Tibial nerve (tissue), 4 donors: Measurements from ENCODE around the gene ZNF232.
"Not testable (repeated sequence)": the region's sequence is repeated elsewhere in the genome, so short reads cannot be mapped to it uniquely, and the experiment has no call there.

ENCODE experiments used
- CTCF ChIP-seq, 5 experiments: fragments of 200-600 bp in 3 of 5; fragments of 450-650 bp in 2 of 5; sonication (generic) in 3 of 5; IDR thresholded peaks; one replicate each; pipeline ENCODE4 v1.5.1; 2016 to 2019; ENCODE audit warnings: antibody characterized with exemption in 5 of 5, mild to moderate bottlenecking in 3 of 5, moderate library complexity in 2 of 5
- EP300 ChIP-seq, 2 donors: sonication (generic); formaldehyde crosslinking; IDR thresholded peaks; one replicate each; pipeline ENCODE4 v1.6.1; 2017; ENCODE audit warnings: antibody characterized with exemption in 2 of 2, mild to moderate bottlenecking in 1 of 2
- POLR2A ChIP-seq, 2 donors: fragments of 450-650 bp; IDR thresholded peaks; one replicate each; pipeline ENCODE4 v1.6.1; 2017; ENCODE audit warnings: antibody characterized with exemption in 2 of 2, mild to moderate bottlenecking in 2 of 2, moderate library complexity in 2 of 2

GRCh38 chr17:5132503-5133225 is 21.0 kb upstream of the ZNF232 start:
- TF ChIP-seq CTCF, EP300, POLR2A (IDR thresholded peaks at IDR 0.05): not testable (repeated sequence)
